Measurements from ENCODE around the gene ARHGEF33.

ARHGEF33 gene

DNA sequence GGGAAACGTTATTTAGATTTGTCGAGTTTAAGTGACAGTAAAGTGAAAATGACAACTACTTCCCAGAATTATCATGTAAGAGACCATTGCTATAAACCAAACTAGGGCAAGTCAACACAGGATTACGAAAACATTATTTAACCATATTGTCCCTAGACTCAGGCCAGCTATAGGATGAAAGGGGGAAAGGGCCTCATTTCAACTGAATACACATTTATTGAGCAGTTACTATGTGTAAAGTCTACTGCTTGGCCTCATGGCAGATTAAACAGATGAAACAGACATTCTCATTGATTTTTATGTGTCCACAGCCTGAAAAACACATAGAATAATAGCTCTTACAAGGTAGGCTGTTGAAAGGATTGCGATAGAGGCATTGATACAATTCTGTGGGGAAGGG is 32.7 kb downstream of the ARHGEF33 start:
- POLR2A ChIA-PET (ENCODE audit: low non-redundant PET): no interaction called here
- CTCF ChIA-PET: no interaction called here
- no peak for DNase-seq (ENCODE audit: low spot score)
- TF ChIP-seq, protein P1, sequence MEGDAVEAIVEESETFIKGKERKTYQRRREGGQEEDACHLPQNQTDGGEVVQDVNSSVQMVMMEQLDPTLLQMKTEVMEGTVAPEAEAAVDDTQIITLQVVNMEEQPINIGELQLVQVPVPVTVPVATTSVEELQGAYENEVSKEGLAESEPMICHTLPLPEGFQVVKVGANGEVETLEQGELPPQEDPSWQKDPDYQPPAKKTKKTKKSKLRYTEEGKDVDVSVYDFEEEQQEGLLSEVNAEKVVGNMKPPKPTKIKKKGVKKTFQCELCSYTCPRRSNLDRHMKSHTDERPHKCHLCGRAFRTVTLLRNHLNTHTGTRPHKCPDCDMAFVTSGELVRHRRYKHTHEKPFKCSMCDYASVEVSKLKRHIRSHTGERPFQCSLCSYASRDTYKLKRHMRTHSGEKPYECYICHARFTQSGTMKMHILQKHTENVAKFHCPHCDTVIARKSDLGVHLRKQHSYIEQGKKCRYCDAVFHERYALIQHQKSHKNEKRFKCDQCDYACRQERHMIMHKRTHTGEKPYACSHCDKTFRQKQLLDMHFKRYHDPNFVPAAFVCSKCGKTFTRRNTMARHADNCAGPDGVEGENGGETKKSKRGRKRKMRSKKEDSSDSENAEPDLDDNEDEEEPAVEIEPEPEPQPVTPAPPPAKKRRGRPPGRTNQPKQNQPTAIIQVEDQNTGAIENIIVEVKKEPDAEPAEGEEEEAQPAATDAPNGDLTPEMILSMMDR (conservative IDR thresholded peaks at IDR 0.05; ENCODE audit: low read depth): no peak
- H3K27ac ChIP-seq: no peak overlapping the region

GRCh38 chr2:38922902-38923301 is 33.2 kb downstream of the ARHGEF33 start:
- ChIA-PET POLR2A (ENCODE audit: low non-redundant PET) (no interaction called here), CTCF (no interaction called here)
- TF ChIP-seq, protein P1 (conservative IDR thresholded peaks at IDR 0.05; ENCODE audit: low read depth): no peak
- no peak for DNase-seq (ENCODE audit: low spot score)
- no peak overlapping the region for H3K27ac ChIP-seq

DNA sequence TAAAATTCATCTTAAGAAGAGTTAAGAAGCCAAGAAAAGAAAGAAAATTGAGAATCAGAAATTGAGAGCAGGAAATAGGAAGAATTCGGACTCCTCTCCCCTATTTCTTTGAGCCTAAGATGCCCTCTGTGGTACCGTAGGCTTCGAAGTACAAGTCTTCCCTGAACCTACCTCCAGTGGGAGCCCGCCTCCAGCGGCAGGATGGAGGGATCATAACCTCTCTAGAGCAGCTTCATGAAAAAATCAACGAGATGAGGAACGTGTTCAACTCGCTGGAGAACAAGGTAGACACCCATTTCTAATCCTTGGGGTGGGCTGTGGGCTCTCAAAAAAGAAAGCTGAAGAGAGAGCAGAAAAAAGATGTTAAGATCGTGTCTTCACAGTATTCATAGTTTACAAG is 36.3 kb downstream of the ARHGEF33 start:
- TF ChIP-seq, protein P1 (conservative IDR thresholded peaks at IDR 0.05; ENCODE audit: low read depth): no peak
- H3K27ac ChIP-seq: no peak overlapping the region
- DNase-seq (ENCODE audit: low spot score): no peak
- ChIA-PET POLR2A (ENCODE audit: low non-redundant PET) (no interaction called here), CTCF (no interaction called here)

GRCh38 chr2:38930600-38930999 is 40.9 kb downstream of the ARHGEF33 start:
- TF ChIP-seq, protein P1 (conservative IDR thresholded peaks at IDR 0.05; ENCODE audit: low read depth): no peak
- POLR2A ChIA-PET (ENCODE audit: low non-redundant PET): no interaction called here
- no peak for DNase-seq (ENCODE audit: low spot score)
- CTCF ChIA-PET: interaction anchor here (0.6 kb wide), 1 partner anchor 100 kb away, joined by 3 read pairs; no protein-coding TSS in a partner anchor
- no peak overlapping the region for H3K27ac ChIP-seq

DNA sequence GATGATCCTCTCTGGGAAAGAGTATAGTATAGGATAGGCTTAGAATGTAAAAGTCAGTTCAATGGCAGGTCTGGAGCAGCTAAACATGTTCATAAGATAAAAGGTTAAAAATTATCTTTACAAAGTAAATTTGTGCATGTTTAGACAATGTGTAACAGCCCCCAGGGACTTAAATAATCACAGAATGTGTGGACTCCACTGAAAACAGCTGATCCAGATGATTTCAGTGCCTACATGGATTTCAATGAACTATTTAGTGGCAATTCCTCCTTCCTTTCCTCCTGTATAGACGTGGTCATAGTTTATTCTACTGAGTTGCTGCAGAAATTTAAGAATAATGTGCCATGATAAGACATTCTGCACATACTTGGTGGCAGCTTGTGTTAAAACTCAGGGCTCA is 42.9 kb downstream of the ARHGEF33 start:
- DNase-seq (ENCODE audit: low spot score): no peak
- TF ChIP-seq, protein P1 (conservative IDR thresholded peaks at IDR 0.05; ENCODE audit: low read depth): no peak
- ChIA-PET CTCF (interaction anchor here (0.6 kb wide), 1 partner anchor 18 kb away, joined by 3 read pairs; no protein-coding TSS in a partner anchor), POLR2A (ENCODE audit: low non-redundant PET) (no interaction called here)
- H3K27ac ChIP-seq: no peak overlapping the region

DNA sequence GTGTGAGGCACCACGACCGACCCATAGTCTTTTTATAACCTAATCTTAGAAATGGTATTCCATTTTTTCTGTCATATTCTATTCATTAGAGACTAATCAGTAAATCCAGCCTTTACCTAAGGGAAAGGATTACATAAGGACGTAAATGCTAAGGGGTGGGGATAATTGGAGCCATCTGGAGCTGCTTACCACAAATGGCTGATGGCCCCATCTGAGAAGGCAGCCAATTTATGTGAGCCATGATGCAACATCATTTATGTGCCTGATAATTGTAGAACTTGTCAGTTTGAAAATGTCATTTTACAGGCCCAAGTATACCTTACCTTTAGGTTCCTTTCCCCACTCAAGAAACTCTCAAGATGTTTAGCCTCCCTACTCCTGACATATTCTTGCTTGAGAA is 44.0 kb downstream of the ARHGEF33 start:
- CTCF ChIA-PET: no interaction called here
- POLR2A ChIA-PET (ENCODE audit: low non-redundant PET): no interaction called here
- no peak for DNase-seq (ENCODE audit: low spot score)
- TF ChIP-seq, protein P1 (conservative IDR thresholded peaks at IDR 0.05; ENCODE audit: low read depth): no peak
- H3K27ac ChIP-seq: no peak overlapping the region

- ChIA-PET CTCF (no interaction called here), POLR2A (ENCODE audit: low non-redundant PET) (no interaction called here)
- no peak overlapping the region for H3K27ac ChIP-seq
- DNase-seq (ENCODE audit: low spot score): no peak
- TF ChIP-seq, protein P1 (conservative IDR thresholded peaks at IDR 0.05; ENCODE audit: low read depth): no peak
Measured at GRCh38 chr2:38934742-38935141, 45.1 kb downstream of the ARHGEF33 start.
